ENCODE data around the gene TAF1B.

Gene TAF1B

DNA sequence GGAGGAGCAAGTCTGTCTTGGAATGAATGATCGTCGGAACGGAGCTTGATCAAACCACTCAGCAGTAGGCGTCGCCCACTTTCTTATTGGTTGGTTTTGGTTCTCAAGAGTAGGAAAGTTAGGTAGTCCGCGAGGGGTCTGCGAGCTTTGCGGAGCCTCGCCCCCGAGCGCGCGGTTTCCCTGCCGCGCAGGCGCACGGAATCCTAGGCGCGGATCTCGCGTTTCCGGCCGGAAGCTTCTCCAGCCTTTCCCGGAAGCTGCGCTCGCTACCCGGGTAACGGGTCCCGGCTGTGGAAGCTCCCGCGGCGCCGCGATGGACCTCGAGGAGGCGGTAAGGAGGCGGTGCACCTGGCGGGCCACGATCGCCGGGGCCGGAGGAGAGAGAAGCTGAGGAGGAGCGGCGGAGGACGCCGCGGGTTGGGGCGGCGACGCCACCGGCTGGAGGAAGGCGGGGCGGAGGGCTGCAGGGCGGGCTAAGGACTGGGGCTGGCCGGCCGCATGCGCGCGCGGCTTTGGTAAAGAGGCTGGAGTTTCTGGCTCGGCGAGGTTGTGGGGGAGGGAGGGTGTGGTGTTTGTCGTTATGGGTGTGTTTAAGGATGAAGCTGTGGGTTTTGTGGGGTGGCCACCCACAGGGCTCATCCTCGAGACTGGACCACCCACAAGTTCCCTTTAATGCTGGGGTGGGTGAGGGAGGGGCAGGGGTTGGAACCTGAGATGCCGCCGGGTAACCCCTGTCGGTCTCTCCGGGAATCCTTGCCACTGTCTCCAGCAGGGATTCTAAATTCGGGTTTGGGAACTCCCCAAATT lies at the start of gene TAF1B:
Gene TAF1B, plus strand, starts transcription at position 246 of the 807 bp plus-strand sequence. Its CDS starts 68 bp downstream, at position 314.
- peak; percentile 96 for DNase-seq

DNA sequence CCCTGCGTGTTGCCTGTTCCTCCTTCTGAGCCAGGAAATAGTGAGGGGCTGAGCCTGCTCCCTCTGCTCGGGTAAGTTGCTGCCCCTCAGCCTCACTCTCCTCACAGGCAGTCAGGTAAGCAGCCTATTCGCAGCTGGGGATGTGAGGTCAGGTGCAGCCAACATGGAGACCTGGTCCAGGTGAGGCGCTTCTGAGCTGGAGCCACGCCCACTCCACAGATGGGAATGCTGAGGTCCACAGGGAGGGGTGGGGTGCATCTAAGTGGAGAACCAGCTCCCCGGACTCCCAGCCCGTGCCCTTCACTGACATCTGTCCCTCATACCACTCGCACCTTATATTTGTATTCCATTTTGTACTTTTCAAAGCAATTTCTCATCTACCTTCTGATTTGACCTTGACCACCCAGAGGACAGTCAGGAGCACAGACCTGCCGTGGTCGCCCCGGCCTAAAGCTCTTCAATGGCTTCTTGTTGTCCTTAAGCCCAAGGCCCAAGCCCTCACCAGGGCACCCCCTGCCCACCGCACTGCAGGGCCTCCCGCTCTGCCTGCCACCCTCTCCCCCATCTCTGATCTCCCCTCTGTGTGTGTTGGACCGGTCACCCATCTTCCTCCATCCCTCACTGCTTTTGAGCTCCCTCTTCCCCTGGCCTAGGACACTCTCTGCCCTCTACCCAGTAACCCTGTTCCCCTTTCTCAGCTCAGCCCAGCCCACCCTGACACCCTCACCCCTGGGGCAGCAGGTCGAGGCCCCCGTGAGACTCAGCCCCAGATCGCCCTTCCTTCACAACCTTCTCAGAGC lies 49.2 kb upstream of the TAF1B start:
- no peak for DNase-seq

DNA sequence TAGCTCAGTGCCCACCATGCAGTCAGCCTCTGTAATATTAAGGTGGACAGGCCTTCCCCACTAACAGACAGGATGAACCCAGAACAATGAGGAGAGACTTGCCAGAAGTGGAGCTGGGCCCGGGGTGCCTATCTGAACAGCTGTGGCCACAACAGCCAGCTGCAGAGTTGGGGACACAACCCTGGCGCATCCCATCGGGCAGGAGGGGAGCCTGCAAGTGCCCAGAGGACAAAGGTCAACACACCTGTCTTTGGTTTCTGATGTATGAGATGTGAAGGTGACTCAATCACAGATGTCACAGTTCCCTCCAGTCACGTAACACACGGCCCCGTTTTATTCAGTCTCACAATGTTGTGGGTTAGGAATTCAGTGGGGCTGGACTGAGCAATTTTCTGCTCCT lies 48.2 kb upstream of the TAF1B start:
- DNase-seq, result no peak

DNA sequence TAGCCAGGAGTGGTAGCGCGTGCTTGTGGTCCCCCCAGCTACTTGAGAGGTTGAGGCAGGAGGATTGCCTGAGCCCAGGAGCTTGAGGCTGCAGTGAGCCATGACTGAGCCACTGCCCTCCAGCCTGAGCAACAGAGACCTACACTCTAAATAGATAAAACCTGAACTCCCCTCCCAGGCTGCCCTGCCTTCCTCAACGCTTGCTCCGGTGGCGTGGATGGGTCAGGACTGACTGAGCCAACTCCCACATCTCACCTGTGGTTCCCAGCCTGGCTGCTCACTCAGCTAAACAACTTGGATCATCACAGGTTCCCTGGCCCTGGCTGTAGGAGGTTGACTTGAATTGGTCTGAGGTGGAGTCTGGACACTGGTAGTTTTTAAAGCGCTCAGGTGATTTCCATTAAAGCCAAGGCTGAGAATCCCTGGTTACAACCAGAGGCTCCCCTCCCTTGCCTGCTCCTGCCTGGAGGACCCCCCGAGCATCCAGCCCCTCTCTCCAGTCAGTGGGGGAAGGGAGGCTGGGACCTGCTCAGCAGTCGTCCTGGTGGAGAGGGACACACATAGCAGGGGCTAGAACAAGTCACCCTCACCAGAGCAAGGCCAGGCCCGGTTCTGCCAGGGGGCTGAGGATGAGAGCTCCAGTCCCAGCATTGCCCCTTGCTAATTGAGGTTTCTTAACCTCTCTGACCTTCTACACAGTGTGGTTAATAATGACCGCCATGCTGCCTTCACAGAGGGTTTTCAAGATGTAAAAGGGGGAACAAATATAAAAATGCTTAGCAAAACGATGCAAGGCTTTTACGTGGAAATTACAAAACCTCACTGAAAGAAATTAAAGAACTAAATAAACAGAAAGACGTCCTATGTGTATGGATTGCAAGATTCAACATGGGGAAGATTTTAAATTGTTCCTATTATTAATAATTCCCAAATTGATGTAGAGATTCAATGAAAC lies 46.9 kb upstream of the TAF1B start:
- DNase-seq, result no peak

DNA sequence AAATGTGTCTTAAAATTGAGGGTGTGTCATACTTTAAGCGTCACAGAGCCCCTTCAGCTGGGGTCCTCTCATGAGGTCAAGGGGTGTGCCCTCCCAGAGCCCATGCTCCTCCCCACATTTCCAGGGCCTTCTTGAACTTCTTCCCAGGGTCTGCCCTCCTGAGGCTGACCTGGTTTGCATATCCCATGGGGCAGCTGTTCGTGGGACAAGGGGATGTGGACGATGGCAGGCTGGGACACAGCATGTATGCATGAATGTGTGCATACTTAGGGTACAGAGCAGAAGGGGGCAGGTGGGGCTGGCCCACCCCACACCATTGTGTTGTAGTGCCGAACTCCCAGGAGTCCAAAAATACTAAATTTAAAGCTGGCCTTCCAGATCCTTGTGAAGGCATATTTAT lies 46.2 kb upstream of the TAF1B start:
- no peak for DNase-seq

DNA sequence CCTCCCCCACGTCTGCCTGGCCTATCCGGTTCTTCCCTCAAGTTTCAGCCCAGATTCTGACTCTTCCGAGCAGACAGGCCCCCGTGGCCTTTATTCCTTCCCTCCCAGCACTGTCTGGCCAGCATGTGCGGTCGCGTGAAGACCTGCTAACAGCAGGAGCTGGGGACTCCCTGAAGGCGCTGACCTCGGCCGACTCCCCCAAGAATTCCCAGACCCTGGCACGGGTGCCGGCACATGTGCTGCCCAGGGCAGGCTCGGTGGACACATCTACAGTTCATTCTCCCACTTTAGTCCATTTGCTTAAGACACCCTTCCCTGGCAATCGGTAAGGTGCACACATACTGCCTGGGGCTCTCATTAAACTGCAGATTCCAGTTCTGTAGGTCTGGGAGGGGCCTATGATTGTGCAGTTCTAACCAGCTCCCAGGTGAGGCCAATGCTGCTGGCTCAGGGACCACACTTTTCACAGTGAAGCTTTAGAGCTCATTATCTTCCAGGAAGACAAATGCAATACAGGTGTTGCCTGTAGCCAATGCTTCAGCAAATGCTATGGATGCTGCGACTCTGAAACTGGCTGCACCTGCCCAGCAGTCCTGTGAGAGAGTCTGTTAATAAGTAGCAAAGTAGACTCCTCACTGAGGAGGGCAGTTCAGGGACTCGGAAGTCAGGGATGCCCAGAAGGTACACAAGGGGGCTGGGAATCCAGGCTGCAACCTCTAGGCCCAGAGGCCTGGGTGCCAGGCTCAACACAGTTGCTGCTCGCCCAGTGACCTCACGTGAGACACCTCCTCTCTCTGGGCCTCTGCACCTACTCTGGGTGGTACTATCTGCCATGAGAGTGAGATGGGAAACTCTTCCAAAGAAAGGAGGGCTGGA lies 45.4 kb upstream of the TAF1B start:
- no peak for DNase-seq

DNA sequence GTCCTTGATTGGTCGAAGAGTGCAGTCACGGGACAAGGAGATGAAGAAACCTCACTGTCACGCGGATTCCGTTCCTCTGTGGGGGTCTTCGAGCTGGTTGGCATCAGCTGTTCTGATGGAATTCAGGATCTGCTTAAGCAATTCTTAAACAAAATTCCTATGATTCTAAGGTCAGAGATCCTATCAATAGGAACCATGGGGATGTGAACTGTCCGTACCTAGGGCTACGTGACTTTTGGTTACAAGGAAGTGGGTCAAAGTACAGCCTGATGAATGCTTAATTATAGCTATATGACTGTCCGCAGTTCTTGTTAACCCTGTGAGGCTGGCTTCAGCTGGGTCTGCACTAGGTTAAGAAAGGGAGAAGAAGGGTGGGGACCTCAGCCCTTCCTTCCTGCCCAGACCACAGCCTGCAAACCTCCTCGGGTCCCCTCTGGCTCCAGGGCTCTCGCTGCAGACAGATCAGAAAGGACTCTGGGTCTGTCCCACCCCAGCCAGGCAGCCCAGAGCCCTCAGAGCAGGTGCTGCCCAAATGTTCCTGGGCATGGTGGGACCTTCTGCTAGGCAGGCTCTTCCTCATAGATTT lies 44.2 kb upstream of the TAF1B start:
- DNase-seq, result no peak

DNA sequence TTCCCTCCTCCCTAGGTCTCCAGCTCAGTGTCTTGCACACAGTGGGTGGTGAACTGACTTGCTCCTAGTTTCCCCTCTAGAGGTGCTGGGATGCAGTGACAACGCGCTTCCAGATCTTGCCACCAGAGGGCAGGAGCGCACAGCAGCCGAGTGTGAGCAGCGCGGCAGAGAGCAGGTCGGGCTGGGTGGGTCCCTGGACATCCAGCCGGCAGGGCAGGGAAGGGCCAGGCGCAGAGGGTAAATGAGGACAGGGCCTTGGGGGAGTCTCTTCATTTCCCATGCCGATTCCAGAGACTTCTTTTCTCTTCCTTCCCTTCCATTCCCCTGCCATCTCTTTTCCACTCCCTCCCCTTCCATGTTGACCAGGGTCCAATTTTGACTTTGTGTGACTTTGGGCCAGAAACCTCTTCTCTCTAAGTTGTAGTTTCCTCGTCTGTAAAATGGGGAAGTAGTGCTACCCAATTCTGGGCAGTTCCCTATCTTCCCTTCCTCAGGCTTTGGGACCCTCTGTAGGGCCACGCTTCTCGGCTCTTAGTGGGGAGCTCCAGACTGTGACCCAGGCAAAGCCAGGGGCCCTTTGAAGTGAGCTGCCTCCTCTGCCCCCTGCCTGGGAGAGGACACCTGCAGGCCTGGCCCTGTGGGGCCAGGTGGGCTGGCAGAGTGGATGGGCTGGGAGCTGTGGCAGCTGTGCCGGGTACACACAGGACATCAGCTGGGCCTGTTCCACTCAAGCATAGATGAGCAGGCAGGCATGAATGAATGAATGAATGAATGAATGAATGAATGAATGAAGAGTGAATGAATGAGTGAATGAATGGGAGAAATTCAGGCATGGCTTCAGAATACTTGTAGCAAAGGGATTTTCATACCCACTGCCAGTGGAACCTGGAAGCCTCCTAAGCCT lies 43.3 kb upstream of the TAF1B start:
- DNase-seq, result peak; percentile 97

DNA sequence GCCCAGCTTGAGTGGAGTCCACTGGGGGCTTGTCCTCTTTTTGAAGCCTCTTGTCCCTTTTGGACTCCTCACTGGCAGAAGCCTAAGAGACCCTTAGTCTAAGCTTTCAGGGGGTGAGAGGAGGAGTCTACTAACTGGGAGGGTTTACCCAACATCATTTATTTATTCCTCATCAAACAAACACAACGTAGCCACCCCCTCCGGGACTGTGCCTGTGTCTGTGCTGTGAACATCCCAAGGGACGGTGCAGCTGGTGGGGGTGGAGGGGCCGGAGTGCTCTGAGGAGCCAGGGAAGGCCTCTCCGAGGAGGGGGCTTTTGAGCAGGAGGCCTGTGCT lies 42.7 kb upstream of the TAF1B start:
- DNase-seq, result no peak

DNA sequence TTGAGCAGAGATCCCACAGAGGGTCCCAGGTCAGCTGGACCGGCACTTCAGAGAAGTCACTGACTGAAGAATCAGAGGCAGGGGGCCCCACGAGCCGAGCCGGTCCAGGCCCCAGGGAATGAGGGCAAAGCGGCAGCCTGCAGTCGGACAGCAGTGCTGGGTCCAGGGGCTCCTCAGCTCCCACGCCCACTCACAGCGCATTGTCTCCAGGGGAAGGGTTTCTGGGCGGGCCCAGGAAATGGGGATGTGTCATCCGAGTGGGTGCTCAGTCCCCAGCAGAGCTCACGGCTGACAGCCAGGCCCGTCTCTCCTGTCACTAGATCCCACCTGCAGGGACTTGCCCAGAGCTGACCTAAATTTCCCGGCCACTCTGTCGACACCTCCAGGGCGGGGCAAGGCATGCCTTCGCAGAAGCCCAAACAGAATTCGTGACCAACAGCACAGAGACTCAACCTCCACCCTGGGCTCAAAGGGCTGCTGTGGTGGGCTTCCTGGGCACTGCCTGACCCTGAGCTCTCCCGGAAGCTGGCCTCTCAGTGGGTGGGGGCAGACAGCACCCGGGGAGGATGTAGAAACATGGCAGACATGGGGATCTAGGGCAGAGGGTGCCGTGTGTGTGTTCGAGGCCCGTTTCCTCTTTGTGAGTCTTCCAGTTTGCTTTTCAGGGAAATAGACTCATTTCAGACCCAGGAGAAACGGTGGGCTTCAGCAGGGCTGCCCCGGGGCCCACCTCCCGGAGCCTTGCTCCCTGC lies 42.1 kb upstream of the TAF1B start:
- no peak for DNase-seq

DNA sequence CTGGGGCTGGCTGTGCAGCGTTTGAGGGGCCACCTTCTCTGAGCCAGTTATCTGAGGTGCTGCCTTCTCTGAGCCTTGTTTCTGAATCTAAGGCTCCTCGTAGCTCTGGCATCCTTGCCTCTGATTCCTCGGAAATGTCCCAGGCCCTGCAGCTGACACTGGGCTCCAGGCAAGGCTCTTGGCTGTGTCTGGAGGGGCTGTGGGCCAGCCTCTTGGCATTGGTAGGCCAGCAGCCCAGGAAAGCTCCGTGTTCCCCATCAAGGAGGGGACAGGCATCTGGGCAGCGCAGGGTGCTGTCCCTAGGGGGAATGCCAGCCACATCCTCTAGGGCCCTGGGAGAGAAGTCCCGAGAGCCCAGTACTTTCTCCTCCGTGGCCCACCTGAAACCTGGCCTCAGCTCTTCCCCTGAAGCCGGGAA lies 40.7 kb upstream of the TAF1B start:
- DNase-seq, result no peak

DNA sequence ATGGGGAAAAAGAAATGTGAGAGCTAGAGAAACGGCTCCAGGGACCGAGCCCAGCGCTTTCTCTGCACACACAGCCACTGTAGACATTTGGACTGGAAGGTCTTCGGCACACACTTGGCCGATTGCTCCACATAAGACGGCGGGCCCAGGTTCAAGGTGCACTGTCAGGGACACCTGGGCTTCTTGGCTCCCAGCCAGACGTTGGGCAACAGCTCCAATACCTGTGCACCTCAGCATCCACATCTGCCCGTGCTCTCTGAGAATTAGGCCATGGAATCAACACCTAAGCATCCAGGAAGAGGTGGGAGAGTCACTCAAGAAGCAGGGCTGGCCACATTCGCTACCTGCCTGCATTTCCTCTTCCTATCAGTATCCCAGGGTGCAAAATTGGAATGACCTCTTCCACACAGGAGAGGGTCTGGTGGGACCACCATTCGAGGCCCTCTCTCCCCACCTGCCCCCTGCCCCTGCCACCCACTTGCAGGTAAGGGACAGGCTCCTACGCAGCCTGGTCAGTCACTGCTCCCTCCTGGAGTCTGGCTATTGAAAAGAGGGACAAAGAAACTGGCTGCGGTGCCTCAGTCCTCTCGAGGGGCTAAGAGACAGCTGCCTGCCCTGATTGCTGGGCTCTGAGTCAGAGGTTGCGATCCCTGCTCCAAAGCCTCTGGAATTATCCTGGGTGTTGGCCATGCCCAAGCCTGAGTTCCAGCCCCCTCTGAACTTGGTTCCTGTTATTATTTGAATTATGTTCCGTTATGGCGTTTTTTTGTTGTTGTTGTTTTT lies 40.1 kb upstream of the TAF1B start:
- no peak for DNase-seq

DNA sequence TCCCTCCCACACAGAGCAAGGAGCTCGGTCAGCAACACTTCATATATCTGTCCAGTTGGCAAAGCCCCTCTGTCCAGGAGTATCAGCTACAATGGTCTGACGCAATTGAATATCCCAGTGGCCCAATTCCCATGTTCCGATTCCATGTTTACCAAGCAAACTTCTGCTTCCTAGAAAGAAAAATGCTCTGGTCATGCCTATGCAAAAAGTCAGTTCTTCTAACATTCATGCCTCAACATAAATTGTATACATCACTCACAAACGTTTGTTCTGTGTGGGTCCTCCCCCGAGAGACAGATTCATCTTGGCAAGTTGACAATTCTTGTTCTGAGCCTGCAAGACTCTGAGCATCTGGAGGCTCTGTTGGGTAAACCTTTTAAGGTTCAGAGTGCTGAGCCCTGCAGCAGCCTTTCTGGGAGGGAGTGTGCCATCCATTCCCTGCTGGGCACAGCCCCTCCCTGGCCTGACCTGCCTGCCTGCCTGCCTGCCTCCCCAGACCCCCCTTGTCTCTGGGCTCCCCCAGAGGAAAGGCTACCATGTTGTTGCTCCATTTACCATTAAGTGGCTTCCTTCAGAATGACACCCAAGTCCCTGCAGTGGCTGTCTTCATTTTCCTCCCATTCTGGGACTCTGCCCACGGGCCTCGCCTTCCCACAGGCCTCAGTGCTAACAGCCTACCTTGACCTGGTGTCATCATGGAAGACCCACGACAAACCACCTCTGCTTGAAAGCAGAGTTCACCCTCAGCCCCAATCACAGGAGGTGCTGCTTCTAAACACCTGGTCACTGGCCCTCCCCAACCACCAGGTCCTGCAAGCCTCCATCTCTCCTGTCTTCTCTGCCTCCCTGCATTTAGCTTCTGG lies 37.6 kb upstream of the TAF1B start:
- no peak for DNase-seq

DNA sequence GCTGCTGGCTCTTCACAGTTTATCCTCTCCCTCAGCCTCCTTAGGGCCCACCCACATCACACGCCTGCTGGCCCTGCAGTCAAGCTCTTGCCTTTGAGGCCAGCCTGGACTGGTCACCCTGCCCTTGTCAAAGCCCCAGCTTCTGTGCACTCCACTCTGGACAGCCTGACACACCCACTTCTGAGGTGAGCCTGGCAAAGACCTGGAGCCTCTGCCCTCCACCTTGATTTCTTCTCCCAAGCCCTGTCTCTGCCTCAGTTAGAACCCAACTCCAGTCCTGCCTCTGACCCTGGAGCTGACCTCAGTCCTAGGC lies 37.0 kb upstream of the TAF1B start:
- no peak for DNase-seq

DNA sequence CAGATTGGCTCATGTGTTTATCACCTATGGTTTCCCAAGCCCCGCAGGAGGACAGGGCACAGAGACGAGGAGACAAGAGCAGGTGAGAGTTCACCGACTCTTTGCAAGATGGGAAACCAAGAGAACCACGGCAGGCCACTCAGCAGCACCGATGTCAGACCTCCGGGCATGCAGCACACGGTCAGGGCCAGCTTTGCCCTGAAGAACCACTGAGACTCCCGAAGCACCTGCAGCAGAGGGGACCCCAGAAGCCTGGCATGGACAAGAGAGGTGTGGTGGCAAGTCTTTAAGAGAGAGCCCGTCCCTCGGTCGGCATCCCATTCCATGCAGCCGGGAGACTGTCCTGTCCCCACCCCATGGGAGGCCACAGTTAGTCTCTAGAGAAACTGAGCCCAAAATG lies 36.6 kb upstream of the TAF1B start:
- no peak for DNase-seq

DNA sequence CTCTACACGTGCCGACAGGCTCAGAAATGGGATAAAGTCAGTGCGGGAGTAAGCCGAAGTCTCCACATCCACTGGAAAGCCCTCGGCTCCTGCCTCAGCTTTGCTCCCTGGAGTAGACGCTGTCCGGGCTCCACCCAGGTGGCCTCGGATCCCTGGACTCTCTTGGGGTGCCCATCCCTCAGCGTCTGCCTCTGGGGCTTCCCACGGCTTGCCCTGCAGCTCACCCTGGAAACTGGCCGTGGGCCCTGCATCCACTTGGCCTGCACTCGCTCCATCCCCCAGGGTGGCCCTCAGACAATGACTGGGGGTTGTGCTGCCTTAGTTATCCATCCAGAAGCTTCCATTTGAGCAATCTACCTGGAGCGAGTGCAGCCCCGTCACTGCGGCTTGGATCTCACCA lies 36.2 kb upstream of the TAF1B start:
- DNase-seq, result no peak

DNA sequence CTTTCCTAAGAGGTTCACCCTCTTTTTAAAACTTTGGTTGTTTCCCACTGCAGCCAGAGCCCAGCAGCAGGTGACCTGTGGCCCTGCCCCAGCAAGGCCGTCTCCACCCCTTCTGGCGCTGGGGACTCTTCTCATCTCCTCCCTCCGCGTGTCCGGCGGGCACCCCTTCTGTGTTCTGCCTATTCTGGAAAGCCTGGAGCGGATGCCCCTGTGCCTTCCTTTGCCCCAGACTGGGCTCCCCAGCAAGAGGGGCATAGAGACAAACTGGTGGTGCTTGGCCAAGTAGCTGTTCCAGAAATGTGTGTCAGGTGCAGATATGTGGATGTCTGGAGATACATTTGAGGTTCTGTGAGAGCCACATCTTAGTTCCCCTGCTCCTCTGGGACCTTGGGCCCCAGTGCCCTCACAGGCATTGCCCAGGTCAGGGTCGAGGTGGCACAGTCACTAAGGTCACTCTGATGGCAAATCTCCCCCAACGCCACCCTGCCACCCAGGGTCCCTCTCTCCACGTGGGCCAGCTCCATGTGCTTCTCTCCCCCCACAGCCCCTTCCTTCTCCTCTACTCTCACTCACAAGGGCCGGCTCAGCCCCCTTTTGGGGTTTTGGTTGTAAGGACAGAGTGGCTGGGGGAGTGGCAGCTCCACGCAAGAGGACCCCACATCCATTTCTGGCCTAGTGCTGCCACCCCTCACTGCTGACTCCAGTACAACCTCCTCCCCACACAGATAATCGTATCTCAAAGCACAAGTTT lies 35.5 kb upstream of the TAF1B start:
- DNase-seq, result no peak
